ENCODE results near the gene SRXN1.

SRXN1 gene

DNA sequence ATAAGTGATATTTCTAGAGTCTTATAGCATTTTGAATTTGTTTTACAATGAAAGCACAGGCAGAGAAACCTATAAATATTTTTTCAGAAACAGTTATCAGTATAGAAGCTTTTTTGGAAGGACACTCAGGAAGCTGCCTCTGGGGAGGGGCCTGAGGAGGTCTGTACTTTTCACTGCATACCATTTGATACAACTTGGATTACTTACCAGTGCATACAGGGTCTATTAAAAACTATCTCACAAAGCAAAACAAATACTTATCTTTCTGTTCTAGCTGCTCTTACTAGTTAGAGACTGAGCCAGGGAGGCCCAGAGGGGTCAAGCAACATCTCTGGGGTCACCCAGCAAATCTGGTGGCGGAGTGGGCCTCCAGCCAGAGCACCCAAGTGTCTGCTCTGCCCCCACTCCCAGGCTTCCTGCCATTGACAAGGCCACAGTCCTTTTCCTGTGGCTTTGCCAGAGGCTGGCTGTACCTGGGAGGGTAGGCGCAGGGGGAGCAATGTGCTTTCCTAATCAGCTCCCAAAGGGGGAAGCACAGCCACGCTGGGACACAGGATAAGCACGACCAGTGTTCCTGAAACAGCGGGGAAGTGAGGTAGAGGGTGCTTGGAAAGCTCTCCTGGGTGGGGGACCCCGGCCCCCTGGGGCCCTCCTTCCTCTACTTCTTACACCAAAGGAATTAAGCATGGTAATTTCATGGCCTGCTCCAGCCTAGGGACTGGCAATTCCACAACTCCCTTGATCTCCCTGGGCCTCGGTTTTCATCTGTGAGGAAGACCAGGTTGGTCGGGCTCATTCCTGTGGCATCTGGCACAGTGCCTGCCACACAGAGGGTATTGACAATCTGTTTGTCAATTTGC lies 50.7 kb downstream of the SRXN1 start:
- no peak for DNase-seq

DNA sequence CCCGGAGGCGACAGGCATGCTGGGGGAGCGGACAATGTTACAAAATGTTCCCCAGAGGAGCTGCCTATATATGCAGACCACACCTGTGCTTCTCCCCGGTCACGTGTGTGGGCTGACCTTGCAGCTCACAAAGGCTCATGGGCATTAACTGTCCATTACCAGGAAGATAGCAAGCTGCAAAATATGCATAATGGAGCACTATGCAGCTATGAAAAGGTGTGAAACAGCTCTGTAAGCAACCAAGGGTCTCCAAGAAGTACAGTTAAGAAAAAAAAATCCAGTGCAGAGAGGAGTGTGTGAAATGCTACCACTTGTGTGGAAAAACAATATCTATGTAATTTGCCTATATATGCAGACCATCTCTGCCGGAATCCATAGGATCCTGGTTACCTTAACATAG lies 52.3 kb downstream of the SRXN1 start:
- no peak for DNase-seq

DNA sequence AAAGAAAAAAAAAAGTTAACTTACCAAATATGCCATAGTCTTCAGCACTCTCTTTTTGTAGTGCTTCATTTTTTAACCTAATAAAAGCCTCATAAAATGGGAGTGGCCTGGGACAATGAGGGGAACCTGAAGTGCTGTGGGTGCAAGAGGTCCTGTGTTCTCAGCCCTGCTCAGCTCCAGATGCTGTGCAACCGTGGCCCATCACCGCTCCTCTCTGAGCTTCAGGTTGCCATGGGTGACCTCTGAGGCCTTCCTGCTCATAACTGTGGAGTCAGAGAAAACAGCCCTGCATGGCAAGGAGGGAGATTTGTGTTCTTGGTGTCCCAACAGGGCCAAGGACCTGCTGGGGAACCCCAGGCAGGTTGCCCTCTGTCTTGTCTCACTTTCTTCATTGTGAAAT lies 52.9 kb downstream of the SRXN1 start:
- no peak for DNase-seq

DNA sequence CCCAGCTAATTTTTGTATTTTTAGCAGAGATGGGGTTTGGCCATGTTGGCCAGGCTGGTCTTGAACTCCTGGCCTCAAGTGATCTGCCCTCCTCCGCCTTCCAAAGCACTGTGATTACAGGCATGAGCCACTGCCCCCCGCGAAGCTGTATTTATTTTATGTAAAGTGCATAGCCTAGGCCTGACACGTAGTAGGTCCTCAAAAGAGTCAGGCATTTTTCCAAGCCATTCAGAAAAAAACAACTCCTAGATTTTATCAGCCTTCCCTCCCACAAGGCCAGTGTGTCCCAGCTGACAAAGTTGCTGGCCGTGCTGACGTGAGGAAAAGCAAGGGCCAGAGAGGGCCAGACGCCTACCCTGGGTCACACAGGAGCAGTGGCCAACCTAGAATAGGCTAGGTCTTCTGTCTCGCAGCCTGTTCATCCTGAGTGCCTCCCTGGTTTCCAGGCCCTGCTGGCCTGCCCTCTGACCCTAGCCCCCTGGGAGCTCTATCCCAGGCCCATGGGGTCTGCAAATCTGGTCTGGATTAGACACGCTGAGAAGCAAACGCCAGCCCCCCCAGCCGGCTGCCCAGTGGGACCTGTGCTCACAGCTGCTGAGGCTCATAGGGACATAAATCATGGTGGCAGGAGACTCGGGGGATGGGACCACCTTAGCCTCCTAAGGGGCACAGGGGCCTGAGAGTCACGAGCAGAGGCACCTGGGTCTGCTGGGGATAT lies 54.7 kb downstream of the SRXN1 start:
- no peak for DNase-seq

DNA sequence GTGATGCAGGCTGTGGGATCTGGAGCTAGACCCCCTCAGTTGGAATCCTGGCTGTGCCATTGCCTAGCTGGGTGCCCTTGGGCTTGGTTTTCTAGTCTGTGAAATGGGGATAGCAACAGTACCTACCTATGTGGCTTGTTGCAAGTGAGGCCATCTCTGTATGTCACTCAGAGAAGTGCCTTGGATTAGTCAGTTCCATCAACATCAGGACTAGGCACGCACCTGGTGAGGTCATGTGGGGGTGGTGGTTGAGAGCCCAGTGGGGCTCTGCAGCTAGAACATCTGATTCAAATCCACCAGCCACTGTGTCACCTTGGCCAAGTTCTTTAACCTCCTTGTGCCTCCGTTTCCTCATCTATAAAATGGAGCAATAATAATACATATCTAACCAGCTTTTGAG lies 55.4 kb downstream of the SRXN1 start:
- DNase-seq = no peak
